GM18907 (cell line): ENCODE measurements around the gene ABCB1.

Experiments used
- ATAC-seq: cut with Tn5 transposase; IDR thresholded peaks from one replicate; pipeline ENCODE4 v1.9.1; 2021; ENCODE audit warnings: mild to moderate bottlenecking, moderate library complexity; ENCODE audit not compliant: unreplicated experiment

ABCB1 gene

GRCh38 chr7:87600130-87601124 is at the start of gene ABCB1:
ABCB1 (minus strand) TSS chr7:87600884; CDS start chr7:87600184, 700 bp downstream.
- ATAC-seq, result peak; percentile 69

GRCh38 chr7:87648316-87648715 is 47.6 kb upstream of the ABCB1 start:
- ATAC-seq, result no peak

GRCh38 chr7:87645446-87645845 is 44.8 kb upstream of the ABCB1 start:
- ATAC-seq, result no peak

DNA sequence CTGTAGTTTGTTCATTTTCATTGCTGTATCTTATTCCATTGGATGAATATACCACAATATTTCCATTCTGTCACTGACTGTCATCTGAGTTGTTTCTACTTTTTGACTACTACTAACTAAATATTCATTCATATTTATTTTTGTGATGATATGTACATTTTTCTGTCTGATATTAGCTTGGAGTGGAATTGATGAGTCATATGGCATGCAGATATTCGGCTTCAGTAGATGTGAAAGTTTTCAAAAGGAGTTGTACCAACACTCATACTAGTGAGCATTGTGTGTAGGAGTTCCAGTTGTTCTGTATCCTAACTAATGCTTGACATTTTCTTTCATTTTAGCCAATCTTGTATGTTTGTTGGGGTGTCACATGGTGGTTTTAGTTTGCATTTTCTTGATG is 35.2 kb upstream of the ABCB1 start:
- ATAC-seq, result no peak

DNA sequence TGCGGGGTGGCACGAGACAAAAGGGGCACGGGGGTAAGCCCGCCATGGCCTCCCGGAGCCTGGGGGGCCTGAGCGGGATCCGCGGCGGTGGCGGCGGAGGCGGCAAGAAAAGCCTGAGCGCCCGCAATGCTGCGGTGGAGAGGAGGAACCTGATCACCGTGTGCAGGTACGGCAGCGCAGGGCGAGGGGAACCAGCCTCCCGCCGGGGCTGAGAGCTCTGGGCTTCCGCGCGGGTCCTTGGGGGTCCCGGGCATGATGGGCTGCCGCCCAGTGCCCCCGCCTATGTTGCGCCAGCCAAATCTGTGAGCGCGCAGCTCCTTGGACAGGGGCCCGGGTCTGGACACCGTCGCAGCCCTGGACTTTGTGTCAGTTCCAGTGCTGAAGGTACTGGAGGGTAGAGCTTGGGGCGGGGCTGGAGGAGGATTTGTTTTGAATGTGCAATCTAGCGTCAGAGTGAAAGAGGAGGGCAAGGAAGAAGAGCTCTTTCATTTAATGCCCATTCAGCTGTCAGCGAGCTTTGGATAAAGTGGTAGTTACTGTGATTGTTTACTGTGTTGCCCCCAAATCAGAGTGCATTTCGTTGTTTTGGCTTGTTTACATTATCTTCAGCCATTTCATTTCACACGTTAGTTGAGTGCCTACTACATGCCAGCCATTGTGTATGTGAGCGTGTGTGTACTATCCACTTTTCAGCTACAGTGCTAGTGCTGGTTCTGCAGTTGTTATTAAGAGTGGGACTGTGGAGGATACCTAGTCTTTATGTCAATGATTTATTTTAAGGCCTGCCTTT is 28.3 kb upstream of the ABCB1 start:
- ATAC-seq, result peak; percentile 26

GRCh38 chr7:87627634-87627994 is 26.9 kb upstream of the ABCB1 start:
- peak; percentile 27 for ATAC-seq

DNA sequence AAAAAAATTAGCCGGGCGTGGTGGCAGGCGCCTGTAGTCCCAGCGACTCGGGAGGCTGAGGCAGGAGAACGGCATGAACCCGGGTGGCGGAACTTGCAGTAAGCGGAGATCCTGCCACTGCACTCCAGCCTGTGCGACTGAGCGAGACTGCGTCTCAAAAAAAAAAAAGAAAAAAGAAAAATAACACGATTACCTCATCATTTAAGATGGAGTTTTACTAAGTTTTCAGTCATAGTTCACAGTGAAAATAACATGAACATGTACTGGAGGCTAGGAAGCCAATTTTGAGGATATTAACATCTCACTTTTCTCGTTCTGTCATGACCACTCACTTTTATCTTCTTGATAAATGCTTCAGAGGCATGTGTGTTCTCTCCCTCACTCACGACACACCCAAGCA is 24.4 kb upstream of the ABCB1 start:
- ATAC-seq, result no peak

GRCh38 chr7:87624628-87625027 is 23.9 kb upstream of the ABCB1 start:
- ATAC-seq, result no peak

- ATAC-seq, result no peak
Measured at GRCh38 chr7:87615197-87615596, 14.5 kb upstream of the ABCB1 start.

DNA sequence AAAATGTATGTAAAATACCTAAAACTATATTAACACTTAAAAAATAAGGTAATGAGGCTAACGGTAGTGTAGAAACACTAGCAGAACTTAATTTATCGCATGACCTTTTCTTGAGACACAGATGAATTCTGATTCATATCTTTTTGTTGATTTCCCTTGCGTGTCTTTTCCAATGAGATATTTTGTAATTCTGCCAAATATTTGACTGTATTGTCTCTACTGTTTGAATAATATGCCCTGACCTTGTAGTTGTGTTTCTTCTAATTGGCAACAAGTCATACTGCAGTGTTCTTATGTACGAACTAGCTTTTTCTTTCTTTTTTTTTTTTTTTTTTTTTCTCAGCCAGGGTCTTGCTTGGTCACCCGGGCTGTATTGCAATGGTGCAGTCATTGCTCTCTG is 9.2 kb upstream of the ABCB1 start:
- ATAC-seq, result no peak

- no peak for ATAC-seq
Measured at GRCh38 chr7:87608431-87608830, 7.7 kb upstream of the ABCB1 start.

- ATAC-seq, result no peak
Measured at GRCh38 chr7:87604264-87604663, 3.6 kb upstream of the ABCB1 start.

- ATAC-seq, result peak; percentile 98
Measured at GRCh38 chr7:87599336-87599735, 1.3 kb downstream of the ABCB1 start.

DNA sequence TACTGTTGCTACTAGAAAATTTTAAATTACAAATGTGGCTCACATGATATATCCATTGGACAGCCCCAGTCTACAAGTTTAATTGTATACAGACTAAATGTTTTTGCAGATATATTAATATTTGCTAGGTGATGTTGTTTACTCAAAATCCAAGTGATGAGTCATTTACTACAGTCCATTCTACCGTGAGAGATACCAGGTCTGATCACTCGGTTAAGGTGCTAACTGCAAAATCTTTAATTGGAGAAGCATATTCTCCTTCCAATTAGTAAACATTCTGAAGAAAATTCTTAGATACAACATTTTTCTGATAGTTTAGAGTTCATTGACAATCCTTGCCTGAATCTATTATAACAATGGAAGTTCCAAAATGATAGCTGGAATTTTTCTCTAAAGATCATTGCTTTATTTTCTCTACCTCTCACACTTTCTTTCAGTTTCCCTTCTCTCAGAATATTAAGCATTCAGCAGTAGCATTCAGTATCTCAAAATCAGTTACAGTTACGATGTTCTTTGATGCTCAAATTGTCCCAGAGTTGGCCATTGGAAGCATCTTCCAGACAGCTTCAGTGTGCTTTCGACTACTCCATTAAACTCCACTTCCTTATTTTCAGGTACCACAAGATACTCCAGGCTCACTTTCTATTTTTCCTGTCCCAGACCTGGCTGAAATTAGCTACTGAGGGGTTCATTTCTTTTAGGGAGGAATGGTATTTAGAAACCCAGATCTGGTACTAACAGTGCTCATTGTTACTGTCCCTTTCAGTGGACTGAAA is 2.3 kb downstream of the ABCB1 start:
- ATAC-seq, result no peak

DNA sequence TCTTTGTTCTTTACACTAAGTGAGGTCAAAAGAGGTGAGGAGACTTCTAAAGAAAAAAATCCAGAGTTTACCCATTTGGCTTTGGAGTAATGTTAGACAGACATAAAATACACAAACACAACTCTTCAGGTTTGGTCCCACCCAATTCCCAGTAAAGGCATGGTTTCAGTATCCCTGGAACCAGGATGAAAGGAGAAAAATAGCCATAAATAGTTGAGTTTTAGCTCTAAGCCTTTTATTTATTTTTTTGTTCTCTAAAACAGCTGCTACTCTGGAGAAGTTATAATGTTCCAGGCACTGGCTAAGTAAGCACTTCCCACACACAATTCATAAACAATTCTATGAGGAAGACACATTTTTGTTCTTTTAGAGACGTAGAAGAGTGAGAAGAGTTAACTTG is 4.0 kb downstream of the ABCB1 start:
- no peak for ATAC-seq

GRCh38 chr7:87596136-87596535 is 4.5 kb downstream of the ABCB1 start:
- ATAC-seq, result no peak

DNA sequence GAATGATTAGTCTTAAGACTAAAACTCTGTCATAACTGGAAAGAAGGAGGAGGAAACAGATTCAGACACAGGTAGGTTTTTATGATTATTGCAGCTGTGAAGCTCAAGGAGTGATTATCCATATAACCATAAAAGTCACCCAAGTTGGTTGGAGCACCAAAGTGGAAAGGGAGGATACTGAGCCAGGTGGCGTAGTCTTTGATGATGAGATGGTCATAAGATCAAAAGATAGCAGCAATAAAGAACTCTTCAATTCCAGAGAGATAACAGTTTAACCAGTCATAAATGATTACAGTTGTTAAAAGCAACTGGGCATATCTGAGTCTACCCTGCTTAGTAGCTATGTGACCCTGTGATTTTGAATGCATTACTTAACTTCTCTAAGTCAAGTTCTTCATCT is 8.4 kb downstream of the ABCB1 start:
- no peak for ATAC-seq

DNA sequence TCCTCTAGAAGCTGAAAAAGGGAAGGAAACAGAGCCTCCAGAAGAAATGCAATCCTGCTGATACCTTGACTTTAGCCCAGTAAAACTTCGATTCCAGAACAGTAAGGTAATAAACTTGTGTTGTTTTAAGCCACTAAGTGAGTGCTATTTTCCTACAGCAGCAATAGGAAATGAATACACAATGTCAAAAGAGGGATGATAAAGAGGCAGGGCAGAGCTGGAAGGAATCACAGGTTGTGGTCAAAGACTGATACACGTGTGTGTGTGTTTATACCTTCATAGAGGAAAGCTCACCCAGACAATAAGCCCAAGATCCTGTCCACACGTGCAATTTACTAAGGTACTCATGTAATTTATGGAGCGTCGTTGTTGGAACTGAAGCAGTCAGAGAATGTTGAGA is 9.5 kb downstream of the ABCB1 start:
- ATAC-seq, result no peak

GRCh38 chr7:87590578-87590977 is 10.1 kb downstream of the ABCB1 start:
- ATAC-seq, result no peak

- no peak for ATAC-seq
Measured at GRCh38 chr7:87589631-87590030, 11.1 kb downstream of the ABCB1 start.

DNA sequence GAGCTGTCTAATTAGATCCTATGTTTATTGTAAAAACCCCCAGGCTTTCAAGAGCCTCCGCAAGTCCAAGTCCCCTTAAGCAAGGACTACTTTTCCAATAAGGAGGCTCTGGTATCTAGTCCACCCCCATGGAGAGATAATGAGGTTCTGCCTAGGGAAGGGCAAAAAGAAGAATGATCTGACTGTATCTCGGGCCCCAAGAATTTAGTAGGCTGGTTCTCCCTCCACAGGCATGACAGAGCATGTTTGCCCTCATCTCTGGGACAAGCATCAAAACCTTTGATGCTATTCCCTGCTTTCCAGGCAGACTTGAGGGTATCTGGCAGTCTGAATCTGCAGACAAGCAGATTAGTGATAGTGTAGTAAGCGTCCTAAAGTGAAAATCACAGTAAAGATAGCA is 19.0 kb downstream of the ABCB1 start:
- no peak for ATAC-seq
